Nephron progenitor cell (in vitro differentiated cells): ENCODE data around the gene STXBP3.

Experiments used
- DNase-seq: peaks from one replicate; pipeline ENCODE4 v3.0.0; 2021
- H3K27ac Mint-ChIP-seq: 2 replicates; pipeline ENCODE4 v1.8.0; 2021; ENCODE audit warnings: mild to moderate bottlenecking, moderate library complexity, mixed read lengths
- H3K27me3 Mint-ChIP-seq: 2 replicates; pipeline ENCODE4 v1.8.0; 2021; ENCODE audit warnings: mild to moderate bottlenecking, low read depth, mixed read lengths; ENCODE audit not compliant: poor library complexity
- H3K36me3 Mint-ChIP-seq: 2 replicates; pipeline ENCODE4 v1.8.0; 2021; ENCODE audit warnings: low read depth, mixed read lengths
- H3K4me1 Mint-ChIP-seq: 2 replicates; pipeline ENCODE4 v1.8.0; 2021; ENCODE audit warnings: mixed read lengths
- H3K4me3 Mint-ChIP-seq: 2 replicates; pipeline ENCODE4 v1.8.0; 2021; ENCODE audit warnings: mild to moderate bottlenecking, moderate library complexity, mixed read lengths
- H3K9me3 Mint-ChIP-seq: 2 replicates; pipeline ENCODE4 v1.8.0; 2021; ENCODE audit warnings: mild to moderate bottlenecking, moderate library complexity, mixed read lengths
- TF ChIP-seq, protein P1 (sequence below): fragments of 200-600 bp; sonication (generic); IDR thresholded peaks from 2 replicates; pipeline ENCODE4 v1.5.0; 2021; ENCODE audit warnings: antibody characterized with exemption

Gene STXBP3

DNA sequence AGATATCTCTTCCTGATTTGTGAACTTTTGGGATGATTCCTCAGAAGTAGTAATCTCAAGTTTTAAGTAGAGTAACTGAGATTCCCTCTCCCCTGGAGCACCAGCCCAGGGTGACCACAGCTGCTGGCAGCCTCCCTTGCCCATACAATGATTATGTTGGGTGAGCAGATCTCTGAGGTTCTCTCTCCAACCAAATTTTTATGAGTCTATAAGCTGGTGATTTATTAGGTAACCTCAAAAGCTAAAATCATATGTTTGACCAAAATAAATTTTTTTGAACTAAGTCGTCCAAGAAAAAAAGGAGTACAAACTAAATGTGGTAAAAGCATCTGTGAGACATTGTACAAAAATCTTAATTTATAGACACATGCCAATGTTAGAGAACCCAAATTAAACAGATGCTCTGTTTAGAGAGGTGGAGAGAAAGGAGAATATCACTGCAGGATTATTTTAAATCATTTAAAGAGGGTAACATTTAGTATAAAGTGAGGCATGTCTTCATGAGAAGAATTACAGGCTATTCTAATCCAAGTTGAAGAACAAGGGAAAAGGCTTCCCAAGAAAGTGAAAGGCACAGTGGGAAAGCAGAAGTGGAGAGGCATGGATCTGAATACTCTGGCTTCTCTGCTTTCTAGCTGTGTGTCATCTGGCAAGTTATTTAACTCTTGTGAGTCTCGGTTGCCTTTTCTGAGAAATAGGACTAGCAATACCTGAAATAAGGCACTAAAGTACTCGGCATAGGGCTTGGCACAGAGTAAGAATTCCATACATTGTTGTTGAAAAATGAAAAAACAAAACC, 107.9 kb downstream of the STXBP3 start:
- no peak for DNase-seq
- H3K4me1 Mint-ChIP-seq: no peaks in the 10 kb centered on the region
- H3K27me3 Mint-ChIP-seq: peaks cover 35% of the 10 kb centered on the region
- TF ChIP-seq, protein P1, sequence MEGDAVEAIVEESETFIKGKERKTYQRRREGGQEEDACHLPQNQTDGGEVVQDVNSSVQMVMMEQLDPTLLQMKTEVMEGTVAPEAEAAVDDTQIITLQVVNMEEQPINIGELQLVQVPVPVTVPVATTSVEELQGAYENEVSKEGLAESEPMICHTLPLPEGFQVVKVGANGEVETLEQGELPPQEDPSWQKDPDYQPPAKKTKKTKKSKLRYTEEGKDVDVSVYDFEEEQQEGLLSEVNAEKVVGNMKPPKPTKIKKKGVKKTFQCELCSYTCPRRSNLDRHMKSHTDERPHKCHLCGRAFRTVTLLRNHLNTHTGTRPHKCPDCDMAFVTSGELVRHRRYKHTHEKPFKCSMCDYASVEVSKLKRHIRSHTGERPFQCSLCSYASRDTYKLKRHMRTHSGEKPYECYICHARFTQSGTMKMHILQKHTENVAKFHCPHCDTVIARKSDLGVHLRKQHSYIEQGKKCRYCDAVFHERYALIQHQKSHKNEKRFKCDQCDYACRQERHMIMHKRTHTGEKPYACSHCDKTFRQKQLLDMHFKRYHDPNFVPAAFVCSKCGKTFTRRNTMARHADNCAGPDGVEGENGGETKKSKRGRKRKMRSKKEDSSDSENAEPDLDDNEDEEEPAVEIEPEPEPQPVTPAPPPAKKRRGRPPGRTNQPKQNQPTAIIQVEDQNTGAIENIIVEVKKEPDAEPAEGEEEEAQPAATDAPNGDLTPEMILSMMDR: no peak
- H3K27ac Mint-ChIP-seq: no peak overlapping the region
- H3K4me3 Mint-ChIP-seq: no peak overlapping the region
- H3K9me3 Mint-ChIP-seq: no peaks in the 10 kb centered on the region
- no peaks in the 10 kb centered on the region for H3K36me3 Mint-ChIP-seq

- TF ChIP-seq, protein P1: no peak
These were observed 110.5 kb downstream of the STXBP3 start, which contains the start of gene AKNAD1 for GRCh38 chr1:108856994-108857393. Gene AKNAD1, minus strand, starts transcription at chr1:108857094. Its CDS starts 4,430 bp downstream, at chr1:108852664.

DNA sequence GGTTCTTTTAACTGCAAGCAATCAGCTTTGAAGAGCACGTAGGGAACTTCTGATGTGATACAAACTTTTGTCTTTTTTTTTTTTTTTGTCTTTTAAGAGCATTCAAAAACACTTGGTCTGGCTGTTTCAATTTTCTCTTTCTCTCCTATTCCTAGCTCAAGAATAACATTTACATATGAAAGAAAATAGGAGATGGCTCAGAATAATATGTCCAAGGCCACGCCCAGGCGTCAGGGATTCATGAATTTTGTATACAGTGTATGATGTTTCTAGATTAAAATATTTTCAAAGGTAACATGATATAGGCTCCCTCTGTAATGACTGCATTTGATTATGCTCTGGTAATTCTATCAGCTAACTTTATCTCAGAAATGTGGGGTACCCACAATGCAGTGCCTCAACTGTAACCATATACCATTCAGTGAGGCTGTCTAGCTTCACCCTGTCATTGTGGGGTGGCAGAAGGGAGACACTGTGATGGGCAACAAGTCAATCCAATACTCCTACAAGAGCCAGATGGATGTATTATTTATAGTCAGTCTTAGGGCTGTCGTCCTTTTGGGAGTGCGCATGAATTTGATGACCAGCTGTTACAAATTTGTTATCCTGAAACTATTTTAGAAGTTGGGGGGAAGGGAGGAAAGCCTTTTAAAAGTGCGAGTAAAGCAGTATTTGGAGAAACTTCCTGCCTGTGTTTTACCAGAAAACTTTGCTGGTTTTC, 111.9 kb downstream of the STXBP3 start:
- Mint-ChIP-seq H3K36me3 (no peaks in the 10 kb centered on the region), H3K9me3 (no peaks in the 10 kb centered on the region), H3K27me3 (peaks cover 9% of the 10 kb centered on the region), H3K4me1 (no peaks in the 10 kb centered on the region), H3K4me3 (no peak overlapping the region), H3K27ac (no peak overlapping the region)
- TF ChIP-seq, protein P1: no peak
- DNase-seq: no peak

More at GRCh38 chr1:108856994-108857393, 110.5 kb downstream of the STXBP3 start, which contains the start of gene AKNAD1:
- no peaks in the 10 kb centered on the region for H3K36me3 Mint-ChIP-seq
- no peak within 1 kb of the TSS for H3K27ac Mint-ChIP-seq
- no peak within 1 kb of the TSS for H3K4me3 Mint-ChIP-seq
- no peaks in the 10 kb centered on the region for H3K4me1 Mint-ChIP-seq
- H3K27me3 Mint-ChIP-seq: peaks cover 19% of the 10 kb centered on the region
- no peak for DNase-seq
- no peaks in the 10 kb centered on the region for H3K9me3 Mint-ChIP-seq
